Astrocyte (in vitro differentiated cells and primary cell): ENCODE measurements around the gene WDR43. TPM values are rescaled to one million over a fixed set of nuclear protein-coding genes. Genes with fewer than 3 reads are reported as not detected.

Source experiments
- DNase-seq: peaks from one replicate; pipeline ENCODE4 v3.0.0-alpha.2; 2010; ENCODE audit warnings: low read depth
- FAIRE-seq: peaks from 2 replicates; lab custom pipeline; 2011; peaks lifted over from hg19 to GRCh38; lab: Jason Lieb, UNC
- H2AFZ ChIP-seq: 2 replicates; pipeline ENCODE4 v1.6.0; 2012; ENCODE audit warnings: low read depth, low read length, inconsistent platforms
- H3K27ac ChIP-seq: 2 replicates; pipeline ENCODE4 v1.5.1; 2011; ENCODE audit warnings: low read depth, low read length, inconsistent platforms
- H3K27me3 ChIP-seq: 2 replicates; pipeline ENCODE4 v1.6.0; 2011; ENCODE audit warnings: low read length, inconsistent platforms; ENCODE audit not compliant: insufficient read depth
- H3K36me3 ChIP-seq: 2 replicates; pipeline ENCODE4 v1.5.1; 2011; ENCODE audit warnings: low read length, inconsistent platforms; ENCODE audit not compliant: insufficient read depth
- H3K4me1 ChIP-seq: 2 replicates; pipeline ENCODE4 v1.5.1; 2011; ENCODE audit warnings: low read length, inconsistent platforms; ENCODE audit not compliant: insufficient read depth
- H3K4me2 ChIP-seq: 2 replicates; pipeline ENCODE4 v1.6.0; 2012; ENCODE audit warnings: low read length, inconsistent platforms
- H3K4me3 ChIP-seq: 2 replicates; pipeline ENCODE4 v1.5.1; 2011; ENCODE audit warnings: low read depth, mild to moderate bottlenecking, low read length, inconsistent platforms; ENCODE audit not compliant: insufficient read depth
- H3K79me2 ChIP-seq: 2 replicates; pipeline ENCODE4 v1.6.0; 2012; ENCODE audit warnings: mild to moderate bottlenecking, low read length, inconsistent platforms; ENCODE audit not compliant: insufficient read depth
- H3K9ac ChIP-seq: 2 replicates; pipeline ENCODE4 v1.6.0; 2012; ENCODE audit warnings: mild to moderate bottlenecking, low read length, inconsistent platforms
- H3K9me3 ChIP-seq: 2 replicates; pipeline ENCODE4 v1.5.1; 2012; ENCODE audit warnings: low read depth, mild to moderate bottlenecking, low read length, inconsistent platforms; ENCODE audit not compliant: insufficient read depth
- H4K20me1 ChIP-seq: 2 replicates; pipeline ENCODE4 v1.6.0; 2012; ENCODE audit warnings: low read length, inconsistent platforms; ENCODE audit not compliant: insufficient read depth
- H3K27ac Mint-ChIP-seq: one replicate; pipeline ENCODE4 v1.8.0; 2021; ENCODE audit warnings: mild to moderate bottlenecking, mixed read lengths; ENCODE audit not compliant: unreplicated experiment
- H3K27me3 Mint-ChIP-seq: one replicate; pipeline ENCODE4 v1.8.0; 2021; ENCODE audit warnings: low read depth, mixed read lengths; ENCODE audit not compliant: unreplicated experiment
- H3K36me3 Mint-ChIP-seq: one replicate; pipeline ENCODE4 v1.8.0; 2021; ENCODE audit warnings: low read depth, mixed read lengths; ENCODE audit not compliant: unreplicated experiment
- H3K4me1 Mint-ChIP-seq: one replicate; pipeline ENCODE4 v1.8.0; 2021; ENCODE audit warnings: low read depth, mixed read lengths; ENCODE audit not compliant: unreplicated experiment
- H3K4me3 Mint-ChIP-seq: one replicate; pipeline ENCODE4 v1.8.0; 2021; ENCODE audit warnings: mild to moderate bottlenecking, moderate library complexity, mixed read lengths; ENCODE audit not compliant: unreplicated experiment
- H3K9me3 Mint-ChIP-seq: one replicate; pipeline ENCODE4 v1.8.0; 2021; ENCODE audit warnings: mild to moderate bottlenecking, mixed read lengths; ENCODE audit not compliant: unreplicated experiment
- CTCF ChIP-seq: IDR thresholded peaks from 2 replicates; pipeline ENCODE4 v1.5.1; 2011; ENCODE audit warnings: low read depth, mild to moderate bottlenecking, inconsistent platforms, low read length, moderate library complexity; ENCODE audit not compliant: insufficient read depth
- EZH2 ChIP-seq: IDR thresholded peaks from 2 replicates; pipeline ENCODE4 v1.6.1; 2012; ENCODE audit warnings: mild to moderate bottlenecking, low read length, inconsistent platforms; ENCODE audit not compliant: insufficient read depth
- total RNA-seq: library from RNA; stranded (reverse); gene quantifications from 2 replicates; pipeline ENCODE4 v1.2.1, GENCODE V29; 2021

WDR43 gene
- total RNA-seq, 1 donor from 2014 or later, result 83.9 TPM

- Mint-ChIP-seq H3K27me3 (peaks cover 28% of the 10 kb centered on the region), H3K9me3 (no peaks in the 10 kb centered on the region), H3K36me3 (no peaks in the 10 kb centered on the region), H3K4me3 (no peak overlapping the region), H3K4me1 (peaks cover 8% of the 10 kb centered on the region), H3K27ac (no peak overlapping the region)
- Histone ChIP-seq H3K9ac (no peak overlapping the region), H3K4me2 (no peak overlapping the region), H3K4me1 (peaks cover 7% of the 10 kb centered on the region), H3K27ac (no peak overlapping the region), H4K20me1 (no peaks in the 10 kb centered on the region), H3K36me3 (no peaks in the 10 kb centered on the region), H3K9me3 (no peaks in the 10 kb centered on the region), H3K79me2 (no peaks in the 10 kb centered on the region), H3K4me3 (no peak overlapping the region), H3K27me3 (no peaks in the 10 kb centered on the region), H2AFZ (no peak overlapping the region)
- DNase-seq, result no peak
- TF ChIP-seq EZH2, result no peak
- no peak for TF ChIP-seq CTCF
- no peak for FAIRE-seq
Observed at GRCh38 chr2:28981620-28982376, 87.3 kb downstream of the WDR43 start.

GRCh38 chr2:28982381-28982950 lies 88.0 kb downstream of the WDR43 start:
- Histone ChIP-seq H3K4me2 (no peak overlapping the region), H3K27me3 (no peaks in the 10 kb centered on the region), H3K4me1 (peaks cover under 1% of the 10 kb centered on the region), H4K20me1 (no peaks in the 10 kb centered on the region), H3K79me2 (no peaks in the 10 kb centered on the region), H3K27ac (no peak overlapping the region), H3K36me3 (no peaks in the 10 kb centered on the region), H3K9ac (no peak overlapping the region), H2AFZ (no peak overlapping the region), H3K4me3 (no peak overlapping the region), H3K9me3 (no peaks in the 10 kb centered on the region)
- Mint-ChIP-seq H3K9me3 (no peaks in the 10 kb centered on the region), H3K27ac (no peak overlapping the region), H3K4me3 (no peak overlapping the region), H3K4me1 (peaks cover 6% of the 10 kb centered on the region), H3K36me3 (no peaks in the 10 kb centered on the region), H3K27me3 (peaks cover 28% of the 10 kb centered on the region)
- DNase-seq (peak; percentile 60), FAIRE-seq (no peak)
- no peak for TF ChIP-seq CTCF

- H3K36me3 Mint-ChIP-seq, result no peaks in the 10 kb centered on the region
- H3K4me3 Mint-ChIP-seq, result no peak overlapping the region
- H3K4me2 ChIP-seq, result no peak overlapping the region
- H3K79me2 ChIP-seq, result no peaks in the 10 kb centered on the region
- no peaks in the 10 kb centered on the region for H3K36me3 ChIP-seq
- no peaks in the 10 kb centered on the region for H3K9me3 ChIP-seq
- no peak overlapping the region for H3K27ac ChIP-seq
- peaks cover 2% of the 10 kb centered on the region for H3K27me3 ChIP-seq
- H3K9ac ChIP-seq, result no peak overlapping the region
- no peak overlapping the region for H2AFZ ChIP-seq
- no peak for DNase-seq
- no peaks in the 10 kb centered on the region for H4K20me1 ChIP-seq
- peaks cover 27% of the 10 kb centered on the region for H3K27me3 Mint-ChIP-seq
- no peak for TF ChIP-seq CTCF
- no peak for TF ChIP-seq EZH2
- peaks cover 2% of the 10 kb centered on the region for H3K4me1 ChIP-seq
- no peaks in the 10 kb centered on the region for H3K9me3 Mint-ChIP-seq
- no peak overlapping the region for H3K27ac Mint-ChIP-seq
- peaks cover 8% of the 10 kb centered on the region for H3K4me1 Mint-ChIP-seq
- FAIRE-seq, result no peak
- H3K4me3 ChIP-seq, result no peak overlapping the region
Observed at GRCh38 chr2:28986429-28986828, 92.0 kb downstream of the WDR43 start.
